H1 (cell line): ENCODE data around the gene NANOS2. TPM values are rescaled to one million over a fixed set of nuclear protein-coding genes. Genes with fewer than 3 reads are reported as not detected.
"Not testable (repeated sequence)": the region's sequence is repeated elsewhere in the genome, so short reads cannot be mapped to it uniquely, and the experiment has no call there.

Experiments used
- CTCF ChIA-PET: fragments of 300-600 bp; sonication (Branson Sonifier 250); formaldehyde crosslinking; loops from one replicate; lab custom pipeline; 2021; ENCODE audit not compliant: partially characterized antibody; lab: Charles Lee
- POLR2A ChIA-PET: fragments of 300-600 bp; sonication (Branson Sonifier 250); formaldehyde crosslinking; loops from one replicate; lab custom pipeline; 2021; ENCODE audit warnings: inconsistent platforms; ENCODE audit not compliant: partially characterized antibody; lab: Charles Lee
- DNase-seq, 2 experiments: peaks; one replicate each; pipeline versions ENCODE4 v3.0.0 to v3.0.0-alpha.2; 2010 to 2022; ENCODE audit warnings: low spot score in 2 of 2, low read depth in 1 of 2, mixed read lengths in 1 of 2
- FAIRE-seq: peaks from 2 replicates; lab custom pipeline; 2011; peaks lifted over from hg19 to GRCh38; lab: Jason Lieb, UNC
- H2AFZ ChIP-seq: 2 replicates; pipeline ENCODE4 v1.8.1; 2012; ENCODE audit warnings: low read length, inconsistent platforms
- H2AK5ac ChIP-seq: 2 replicates; pipeline ENCODE4 v1.6.1; 2013; ENCODE audit warnings: low read depth, low read length
- H2BK120ac ChIP-seq: replicated peaks from 2 replicates; pipeline ENCODE3; 2013; ENCODE audit warnings: low read depth, low read length, inconsistent platforms
- H2BK12ac ChIP-seq: 2 replicates; pipeline ENCODE4 v1.6.1; 2013; ENCODE audit warnings: low read depth, low read length
- H2BK15ac ChIP-seq: 2 replicates; pipeline ENCODE4 v1.6.1; 2013; ENCODE audit warnings: low read length
- H2BK20ac ChIP-seq: 2 replicates; pipeline ENCODE4 v1.6.1; 2013; ENCODE audit warnings: low read length
- H2BK5ac ChIP-seq: 2 replicates; pipeline ENCODE4 v1.6.1; 2013; ENCODE audit warnings: low read depth, low read length
- H3K14ac ChIP-seq: 2 replicates; pipeline ENCODE4 v1.6.1; 2013; ENCODE audit warnings: inconsistent platforms; ENCODE audit not compliant: insufficient read length
- H3K18ac ChIP-seq: 2 replicates; pipeline ENCODE4 v1.6.1; 2013; ENCODE audit warnings: low read length; ENCODE audit errors: extremely low read depth
- H3K23ac ChIP-seq: 2 replicates; pipeline ENCODE4 v1.6.1; 2013; ENCODE audit warnings: inconsistent platforms; ENCODE audit not compliant: insufficient read length
- H3K23me2 ChIP-seq: 2 replicates; pipeline ENCODE4 v1.6.1; 2013; ENCODE audit warnings: low read depth, low read length
- H3K27ac ChIP-seq: 2 replicates; pipeline ENCODE4 v1.6.1; 2011; ENCODE audit warnings: low read depth, low read length, inconsistent platforms
- H3K27me3 ChIP-seq, 4 experiments: replicated peaks in 1 of 4; 1 replicate in 1 of 4; 2 replicates in 3 of 4; pipeline versions ENCODE4 v1.6.1 to v1.8.1; 2011 to 2013; ENCODE audit warnings: low read length in 3 of 4, mild to moderate bottlenecking in 3 of 4, inconsistent platforms in 2 of 4, mixed read lengths in 2 of 4, moderate library complexity in 1 of 4; ENCODE audit not compliant: control insufficient read depth in 3 of 4, insufficient read depth in 3 of 4; ENCODE audit errors: extremely low read depth in 1 of 4
- H3K36me3 ChIP-seq, 4 experiments: 2 replicates each; pipeline versions ENCODE4 v1.6.1 to v1.8.1; 2011 to 2013; ENCODE audit warnings: mild to moderate bottlenecking in 4 of 4, low read length in 3 of 4, moderate library complexity in 2 of 4, control low read depth in 1 of 4, inconsistent platforms in 1 of 4; ENCODE audit not compliant: insufficient read depth in 4 of 4, control insufficient read depth in 2 of 4
- H3K4ac ChIP-seq: replicated peaks from 2 replicates; pipeline ENCODE3; 2013; ENCODE audit warnings: low read length, low read depth, mixed read lengths, inconsistent platforms; ENCODE audit not compliant: insufficient read length
- H3K4me1 ChIP-seq, 4 experiments: replicated peaks in 1 of 4; 1 replicate in 1 of 4; 2 replicates in 3 of 4; pipeline versions ENCODE4 v1.6.1 to v1.8.1; 2011 to 2013; ENCODE audit warnings: low read length in 3 of 4, inconsistent platforms in 2 of 4, mixed read lengths in 1 of 4; ENCODE audit not compliant: insufficient read depth in 4 of 4, control insufficient read depth in 3 of 4
- H3K4me2 ChIP-seq, 2 experiments: 2 replicates each; pipeline versions ENCODE4 v1.6.1 to v1.8.1; 2011 to 2013; ENCODE audit warnings: low read depth in 2 of 2, low read length in 2 of 2, control low read depth in 1 of 2, inconsistent platforms in 1 of 2, mild to moderate bottlenecking in 1 of 2; ENCODE audit not compliant: insufficient read depth in 1 of 2
- H3K4me3 ChIP-seq, 4 experiments: fragments of 200-600, 300-600 bp in 1 of 4; sonication (generic), shearing (Covaris generic), sonication (Bioruptor Twin) in 1 of 4; 2 replicates each; pipeline versions ENCODE4 v1.5.1 to v1.8.1; 2011 to 2016; ENCODE audit warnings: low read length in 4 of 4, low read depth in 3 of 4, control low read depth in 2 of 4, inconsistent platforms in 2 of 4, mild to moderate bottlenecking in 2 of 4, mixed read lengths in 1 of 4, moderate library complexity in 1 of 4; ENCODE audit not compliant: insufficient read depth in 2 of 4; ENCODE audit errors: extremely low read depth in 1 of 4
- H3K56ac ChIP-seq: replicated peaks from 2 replicates; pipeline ENCODE3; 2013; ENCODE audit warnings: low read depth, mild to moderate bottlenecking, mixed read lengths, low read length, inconsistent platforms; ENCODE audit not compliant: insufficient read length
- H3K79me1 ChIP-seq: 2 replicates; pipeline ENCODE4 v1.6.1; 2013; ENCODE audit warnings: low read depth, low read length, control low read depth
- H3K79me2 ChIP-seq, 2 experiments: 2 replicates each; pipeline versions ENCODE4 v1.6.1 to v1.8.1; 2012 to 2013; ENCODE audit warnings: low read length in 2 of 2, mild to moderate bottlenecking in 2 of 2, inconsistent platforms in 1 of 2; ENCODE audit not compliant: insufficient read depth in 2 of 2, control insufficient read depth in 1 of 2
- H3K9ac ChIP-seq, 4 experiments: replicated peaks in 1 of 4; 1 replicate in 1 of 4; 2 replicates in 3 of 4; pipeline versions ENCODE4 v1.6.1 to v1.8.1; 2011 to 2013; ENCODE audit warnings: low read depth in 3 of 4, low read length in 3 of 4, control low read depth in 2 of 4, mild to moderate bottlenecking in 2 of 4, moderate library complexity in 2 of 4, inconsistent platforms in 1 of 4; ENCODE audit errors: extremely low read depth in 1 of 4
- H3K9me3 ChIP-seq, 2 experiments: 2 replicates each; pipeline versions ENCODE4 v1.6.1 to v1.8.1; 2012 to 2013; ENCODE audit warnings: mild to moderate bottlenecking in 2 of 2, moderate library complexity in 2 of 2, control low read depth in 1 of 2, inconsistent platforms in 1 of 2, low read depth in 1 of 2, low read length in 1 of 2, mixed read lengths in 1 of 2; ENCODE audit not compliant: insufficient read depth in 2 of 2
- H4K20me1 ChIP-seq, 2 experiments: replicated peaks in 1 of 2; 2 replicates each; pipeline versions ENCODE3 to v1.8.1; 2011 to 2013; ENCODE audit warnings: inconsistent platforms in 2 of 2, low read length in 2 of 2, mild to moderate bottlenecking in 1 of 2; ENCODE audit not compliant: insufficient read depth in 2 of 2, control insufficient read depth in 1 of 2
- H4K5ac ChIP-seq: 2 replicates; pipeline ENCODE4 v1.6.1; 2013; ENCODE audit warnings: low read length, low read depth, mixed read lengths, inconsistent platforms; ENCODE audit not compliant: insufficient read length
- H4K8ac ChIP-seq: 2 replicates; pipeline ENCODE4 v1.8.0; 2013; ENCODE audit warnings: mild to moderate bottlenecking, moderate library complexity, low read length, inconsistent platforms; ENCODE audit not compliant: insufficient read depth; ENCODE audit errors: extremely low read depth
- H4K91ac ChIP-seq: replicated peaks from 2 replicates; pipeline ENCODE3; 2013; ENCODE audit warnings: low read length, mixed read lengths, inconsistent platforms; ENCODE audit not compliant: insufficient read length
- RNF2 ChIP-seq: fragments of 200-900, 300-1000 bp; sonication (generic); IDR thresholded peaks from 2 replicates; pipeline ENCODE4 v1.7.1; 2016; ENCODE audit warnings: borderline replicate concordance, low read depth, mild to moderate bottlenecking, antibody characterized with exemption, low read length; ENCODE audit not compliant: poor library complexity, severe bottlenecking; ENCODE audit errors: missing control alignments
- SP2 ChIP-seq: IDR thresholded peaks from 2 replicates; pipeline ENCODE4 v1.6.1; 2012; ENCODE audit warnings: mild to moderate bottlenecking, low read length, inconsistent platforms
- WGBS, 2 experiments: shearing (Covaris generic) in 1 of 2; methylation state at CpG; one replicate each; pipeline versions ENCODE4 v1.1.6 to v1.1.7; 2013 to 2015; ENCODE audit warnings: low lambda C conversion rate in 2 of 2, mixed read lengths in 2 of 2, inconsistent platforms in 1 of 2, low coverage in 1 of 2, missing lambda C conversion rate in 1 of 2; ENCODE audit not compliant: insufficient replicate concordance in 2 of 2, insufficient coverage in 1 of 2, insufficient read length in 1 of 2; ENCODE audit errors: extremely low coverage in 1 of 2, missing lambda C conversion rate in 1 of 2; 5-methylcytosine and 5-hydroxymethylcytosine counted together
- polyA plus RNA-seq, 7 experiments: library from polyadenylated mRNA; depleted of rRNA in 3 of 7; stranded (reverse) in 5 of 7; unstranded in 2 of 7; fragments of >200 nt in 5 of 7; fragments of 200-250 nt in 2 of 7; gene quantifications; 1 replicate in 5 of 7; 2 replicates in 1 of 7; 4 replicates in 1 of 7; pipeline versions ENCODE4 v1.2.1 to v1.2.3, GENCODE V29; 2011 to 2013; ENCODE audit warnings: missing spikeins in 2 of 7, mixed read lengths in 2 of 7
- total RNA-seq: library from RNA; stranded (reverse); fragmentation: NEBNext Ultra II Directional; extraction: Animal tissue kit (Norgen Biotek cat#: 25700); gene quantifications from 2 replicates; pipeline ENCODE4 v1.2.1, GENCODE V29; 2021

The NANOS2 gene
- total and polyA plus RNA-seq, 2 of the 8 experiments (the other 6 are each of a cell fraction or from before 2014, with no cell fraction given): 0.20 TPM; not detected in 1

DNA sequence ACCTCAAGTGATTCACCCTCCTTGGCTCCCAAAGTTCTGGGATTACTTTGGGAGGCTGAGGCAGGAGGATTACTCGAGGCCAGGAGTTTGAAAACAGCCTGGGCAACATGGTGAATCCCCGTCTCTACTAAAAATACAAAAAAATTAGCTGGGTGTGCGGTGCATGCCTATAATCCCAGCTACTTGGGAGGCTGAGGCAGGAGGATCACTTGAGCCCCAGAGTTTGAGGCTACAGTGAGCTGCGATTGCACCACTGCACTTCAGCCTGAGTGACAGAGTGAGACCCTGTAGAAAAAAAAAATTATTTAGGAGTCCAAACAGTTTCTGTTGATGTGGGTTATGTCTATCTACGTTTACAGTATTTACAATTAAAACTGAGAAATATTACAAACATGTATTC, 43.8 kb downstream of the NANOS2 start (continued):
- no peak for TF ChIP-seq RNF2
- no peak for TF ChIP-seq SP2

DNA sequence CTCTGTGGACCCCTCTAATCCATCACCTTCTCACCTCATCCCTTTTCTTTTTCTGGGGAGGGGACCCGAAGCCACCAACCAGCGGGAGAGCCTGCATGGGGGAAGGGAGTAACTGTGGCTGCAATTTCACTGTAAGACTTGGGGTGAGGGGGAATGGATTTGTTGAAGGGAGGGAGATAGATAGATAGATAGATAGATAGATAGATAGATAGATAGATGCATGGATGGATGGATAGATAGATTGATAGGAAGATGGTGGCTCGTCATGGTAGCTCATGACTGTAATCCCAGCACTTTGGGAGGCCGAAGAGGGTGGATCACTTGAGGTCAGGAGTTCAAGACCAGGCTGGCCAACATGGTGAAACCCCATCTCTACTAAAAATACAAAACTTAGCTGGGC, 47.3 kb downstream of the NANOS2 start:
- POLR2A ChIA-PET: interaction anchor here (5.1 to 13.7 kb wide), 2 partner anchors 8 to 16 kb away, joined by 48 to 277 read pairs; partner anchors contain the start of gene IRF2BP1

More for the DNA sequence above, 47.3 kb downstream of the NANOS2 start:
- not testable (repeated sequence) for H3K14ac ChIP-seq, H2BK20ac ChIP-seq, H3K9me3 ChIP-seq, H2AK5ac ChIP-seq, H3K27ac ChIP-seq, H4K91ac ChIP-seq, H4K8ac ChIP-seq, DNase-seq, H3K4me3 ChIP-seq, H3K18ac ChIP-seq, H2BK15ac ChIP-seq, H2BK120ac ChIP-seq, H3K4me2 ChIP-seq, H3K23ac ChIP-seq, H4K5ac ChIP-seq, FAIRE-seq, H3K9ac ChIP-seq, H3K27me3 ChIP-seq, H2AFZ ChIP-seq, H2BK12ac ChIP-seq, H3K4ac ChIP-seq, H2BK5ac ChIP-seq, H3K56ac ChIP-seq, H4K20me1 ChIP-seq, H3K36me3 ChIP-seq
- 96% methylated on average over 4 of the region's 4 CpGs; no CpG with 5 or more reads in 1 of the 2 experiments for WGBS, 2 experiments
- CTCF ChIA-PET: interaction anchor here (12.4 kb wide), 1 partner anchor 16 kb away, joined by 208 read pairs; the partner anchor contains the start of gene IRF2BP1
- Histone ChIP-seq H3K4me1 (peaks cover 0 to 14% (median 8%) of the 10 kb centered on the region in 4 experiments; a peak in 6 of 7 replicates), H3K79me1 (peaks cover 11% of the 10 kb centered on the region; the same call in 1 of the 2 replicates), H3K23me2 (peaks cover 14% of the 10 kb centered on the region), H3K79me2 (peaks cover 3 to 45% of the 10 kb centered on the region in 2 experiments; a peak in 2 of 4 replicates)
